T-cell (primary cell): ENCODE measurements around the gene LMNTD2. TPM values are rescaled to one million over a fixed set of nuclear protein-coding genes. Genes with fewer than 3 reads are reported as not detected.

Experiments used
- ATAC-seq, 4 experiments: fragments of 200-7000 bp in 3 of 4; fragments of 150-1000 bp in 1 of 4; cut with Tn5 transposase; replicated peaks in 1 of 4; 1 replicate in 3 of 4; 2 replicates in 1 of 4; pipeline ENCODE4 v1.10.0; 2021; ENCODE audit warnings: moderate library complexity in 3 of 4, mild to moderate bottlenecking in 2 of 4, moderate number of reproducible peaks in 1 of 4
- CTCF ChIA-PET, 2 donors: fragments of 300-600 bp; sonication (Branson Sonifier 250); formaldehyde crosslinking; loops; one replicate each; lab custom pipeline; 2022; ENCODE audit warnings: antibody characterized with exemption in 2 of 2; lab: Charles Lee
- POLR2A ChIA-PET, 2 donors: fragments of 300-600 bp; sonication (Branson Sonifier 250); formaldehyde crosslinking; loops; one replicate each; lab custom pipeline; 2022; ENCODE audit warnings: antibody characterized with exemption in 2 of 2; lab: Charles Lee
- DNase-seq, 35 experiments: peaks; one replicate each; pipeline versions ENCODE4 v3.0.0 to v3.0.0-alpha.2; 2013 to 2023
- H3K27ac ChIP-seq: one replicate; pipeline ENCODE4 v1.5.1; 2013; ENCODE audit warnings: low read length
- H3K27me3 ChIP-seq, 2 experiments: replicated peaks in 1 of 2; 1 replicate in 1 of 2; 2 replicates in 1 of 2; pipeline versions ENCODE4 v1.6.1 to v1.7.0; 2013; ENCODE audit warnings: low read length in 1 of 2, mixed read lengths in 1 of 2; ENCODE audit not compliant: control insufficient read depth in 2 of 2, insufficient read depth in 2 of 2; ENCODE audit errors: extremely low read depth in 1 of 2
- H3K36me3 ChIP-seq, 2 donors: 1 replicate in 1 of 2; 2 replicates in 1 of 2; pipeline versions ENCODE4 v1.6.1 to v1.7.0; 2013; ENCODE audit warnings: low read length in 1 of 2; ENCODE audit not compliant: control insufficient read depth in 2 of 2, insufficient read depth in 1 of 2; ENCODE audit errors: extremely low read depth in 1 of 2
- H3K4me1 ChIP-seq, 2 experiments: 1 replicate in 1 of 2; 2 replicates in 1 of 2; pipeline versions ENCODE4 v1.6.1 to v1.7.0; 2013; ENCODE audit warnings: low read length in 2 of 2, mixed read lengths in 1 of 2; ENCODE audit not compliant: insufficient read depth in 2 of 2, control insufficient read depth in 1 of 2; ENCODE audit errors: extremely low read depth in 1 of 2
- H3K4me3 ChIP-seq, 2 donors: 1 replicate in 1 of 2; 2 replicates in 1 of 2; pipeline versions ENCODE4 v1.5.1 to v1.7.0; 2013; ENCODE audit warnings: mild to moderate bottlenecking in 2 of 2, low read length in 1 of 2, moderate library complexity in 1 of 2; ENCODE audit not compliant: control insufficient read depth in 1 of 2; ENCODE audit errors: extremely low read depth in 1 of 2
- H3K9me3 ChIP-seq: 2 replicates; pipeline ENCODE4 v1.7.0; 2013
- H3K27ac Mint-ChIP-seq, 2 donors: one replicate each; pipeline ENCODE4 v1.8.0; 2020 to 2021; ENCODE audit warnings: mild to moderate bottlenecking in 2 of 2, mixed read lengths in 2 of 2
- H3K27me3 Mint-ChIP-seq, 2 donors: one replicate each; pipeline ENCODE4 v1.8.0; 2021 to 2022; ENCODE audit warnings: mixed read lengths in 2 of 2
- H3K36me3 Mint-ChIP-seq: one replicate; pipeline ENCODE4 v1.8.0; 2021; ENCODE audit warnings: mixed read lengths
- H3K4me1 Mint-ChIP-seq, 3 donors: one replicate each; pipeline ENCODE4 v1.8.0; 2020 to 2022; ENCODE audit warnings: mixed read lengths in 3 of 3, mild to moderate bottlenecking in 1 of 3
- H3K4me3 Mint-ChIP-seq, 3 donors: one replicate each; pipeline ENCODE4 v1.8.0; 2020 to 2022; ENCODE audit warnings: mild to moderate bottlenecking in 3 of 3, mixed read lengths in 3 of 3, moderate library complexity in 3 of 3
- H3K9me3 Mint-ChIP-seq, 3 donors: one replicate each; pipeline ENCODE4 v1.8.0; 2020 to 2022; ENCODE audit warnings: mixed read lengths in 3 of 3
- WGBS: methylation state at CpG from one replicate; pipeline ENCODE4 v1.1.5; 2013; ENCODE audit warnings: missing lambda C conversion rate; ENCODE audit not compliant: insufficient coverage; 5-methylcytosine and 5-hydroxymethylcytosine counted together
- total RNA-seq, 35 experiments: library from RNA in 6 of 35; stranded (reverse) in 6 of 35; fragments of 120-200 nt in 1 of 35; gene quantifications; one replicate each; pipeline versions ENCODE4 v1.2.1 to v1.2.4 and lab custom pipeline; 2013 to 2026

The LMNTD2 gene
- total RNA-seq, 5 donors from 2014 or later (not counting 1 experiment from before 2014, with no cell fraction given) = 5.1 to 13.4 (median 8.8) TPM

DNA sequence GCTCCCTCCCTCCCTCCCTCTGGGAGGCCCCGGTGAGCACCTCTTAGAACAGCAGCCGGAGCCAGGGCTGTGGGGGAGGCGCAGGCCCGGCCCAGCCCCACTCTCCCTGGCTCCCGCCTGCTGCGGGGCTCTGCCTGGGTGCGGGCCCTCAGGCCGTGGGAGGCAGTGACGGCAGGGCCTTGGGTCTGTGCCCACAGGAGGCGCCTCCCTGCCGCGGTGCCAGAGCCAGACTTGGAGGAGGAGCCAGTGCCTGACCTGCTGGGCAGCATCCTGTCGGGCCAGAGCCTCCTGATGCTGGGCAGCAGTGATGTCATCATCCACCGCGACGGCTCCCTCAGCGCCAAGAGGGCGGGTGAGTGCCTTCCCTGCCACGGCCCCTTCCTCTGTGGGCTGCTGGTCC is 45.7 kb upstream of the LMNTD2 start:
- DNase-seq (no peak), ATAC-seq (no peak)
- WGBS = 88% methylated on average over 13 of the region's 19 CpGs
- Histone ChIP-seq H3K36me3 (peaks cover 43 to 92% of the 10 kb centered on the region in 2 donors), H3K27ac (no peak overlapping the region), H3K27me3 (no peaks in the 10 kb centered on the region), H3K9me3 (no peaks in the 10 kb centered on the region), H3K4me1 (no peaks in the 10 kb centered on the region), H3K4me3 (no peak overlapping the region)
- no peaks in the 10 kb centered on the region for H3K9me3 Mint-ChIP-seq
- H3K4me1 Mint-ChIP-seq = peaks cover 0 to 2% (median 0%) of the 10 kb centered on the region in 3 donors
- ChIA-PET POLR2A (no interaction called here), CTCF (no interaction called here)
- H3K36me3 Mint-ChIP-seq = peaks cover 24% of the 10 kb centered on the region
- H3K27me3 Mint-ChIP-seq = no peaks in the 10 kb centered on the region
- no peak overlapping the region for H3K4me3 Mint-ChIP-seq
- H3K27ac Mint-ChIP-seq = no peak overlapping the region

DNA sequence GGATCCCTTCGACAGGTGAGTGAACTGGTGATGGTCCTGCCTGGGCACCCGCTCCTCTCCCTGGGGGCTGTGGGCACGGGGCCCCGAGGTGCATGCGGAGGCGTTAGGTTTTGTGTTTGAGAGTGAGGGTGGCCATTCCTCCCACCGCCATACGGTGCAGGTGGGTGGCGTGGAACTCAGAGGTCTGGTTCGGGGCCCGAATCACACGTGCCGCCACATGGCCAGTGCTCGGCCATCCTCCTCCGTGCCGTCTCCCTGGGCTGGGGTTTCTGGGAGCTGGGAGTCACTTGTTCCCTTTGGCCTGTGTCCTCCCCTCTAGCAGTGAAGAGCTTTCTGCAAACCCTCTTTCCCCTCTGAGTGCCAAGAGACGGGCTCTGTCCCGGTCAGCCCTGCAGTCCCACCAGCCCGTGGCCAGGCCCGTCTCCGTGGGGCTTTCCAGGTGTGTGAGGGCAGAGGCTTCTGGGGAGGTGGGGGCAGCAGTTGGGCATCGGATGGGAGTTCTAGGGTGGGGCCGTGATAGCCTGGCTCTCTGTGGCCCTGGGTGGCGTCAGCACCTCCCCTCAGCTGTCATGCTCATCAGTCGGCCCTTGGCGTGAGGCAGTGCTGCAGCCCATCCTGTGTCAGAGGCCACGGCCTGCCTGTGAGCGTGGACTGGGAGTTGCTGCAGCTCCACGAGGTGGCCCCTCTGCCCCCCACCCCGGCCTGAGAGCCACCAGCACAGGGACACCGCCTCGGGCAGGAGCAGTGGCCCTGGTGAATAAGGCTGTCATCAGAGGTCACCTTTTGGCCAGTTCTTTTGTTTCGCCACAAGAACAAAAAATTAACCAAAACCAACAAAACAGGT is 45.0 kb upstream of the LMNTD2 start:
- Histone ChIP-seq H3K27ac (no peak overlapping the region), H3K27me3 (no peaks in the 10 kb centered on the region), H3K36me3 (peaks cover 45 to 89% of the 10 kb centered on the region in 2 donors), H3K9me3 (no peaks in the 10 kb centered on the region), H3K4me1 (no peaks in the 10 kb centered on the region), H3K4me3 (no peak overlapping the region)
- no peak for ATAC-seq
- Mint-ChIP-seq H3K9me3 (no peaks in the 10 kb centered on the region), H3K4me1 (no peaks in the 10 kb centered on the region), H3K27me3 (no peaks in the 10 kb centered on the region), H3K4me3 (no peak overlapping the region), H3K36me3 (peaks cover 24% of the 10 kb centered on the region), H3K27ac (no peak overlapping the region)
- ChIA-PET CTCF (no interaction called here), POLR2A (no interaction called here)
- no peak for DNase-seq
- WGBS = 95% methylated on average over 21 of the region's 33 CpGs

DNA sequence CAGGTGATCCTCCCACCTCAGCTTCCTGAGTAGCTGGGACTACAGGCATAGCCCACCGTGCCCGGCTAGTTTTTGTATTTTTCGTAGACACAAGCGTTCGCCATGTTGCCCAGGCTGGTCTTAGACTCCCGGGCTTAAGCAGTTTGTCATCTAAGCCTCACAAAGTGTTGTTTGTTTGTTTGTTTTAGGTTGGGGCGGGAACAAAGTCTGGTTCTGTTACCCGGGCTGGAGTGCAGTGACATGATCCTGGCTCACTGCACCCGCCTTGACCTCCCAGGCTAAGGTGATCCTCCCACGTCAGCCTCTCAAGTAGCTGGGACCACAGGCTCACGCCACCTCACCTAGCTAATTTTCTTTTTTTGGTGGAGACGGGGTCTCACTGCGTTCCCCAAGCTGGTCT is 42.6 kb upstream of the LMNTD2 start:
- Mint-ChIP-seq H3K27ac (no peak overlapping the region), H3K4me1 (no peaks in the 10 kb centered on the region), H3K27me3 (no peaks in the 10 kb centered on the region), H3K36me3 (peaks cover 29% of the 10 kb centered on the region), H3K4me3 (no peak overlapping the region), H3K9me3 (no peaks in the 10 kb centered on the region)
- CTCF ChIA-PET = interaction anchor here in 1 of 2 donors (0.6 kb wide), 1 partner anchor 66 kb away, joined by 3 read pairs; the partner anchor contains the start of gene LRRC56
- no peak for ATAC-seq
- no peak overlapping the region for H3K4me3 ChIP-seq
- H3K9me3 ChIP-seq = no peaks in the 10 kb centered on the region
- POLR2A ChIA-PET = no interaction called here
- no peaks in the 10 kb centered on the region for H3K27me3 ChIP-seq
- no peaks in the 10 kb centered on the region for H3K4me1 ChIP-seq
- peaks cover 46 to 84% of the 10 kb centered on the region in 2 donors for H3K36me3 ChIP-seq
- 96% methylated on average over 7 of the region's 13 CpGs for WGBS
- DNase-seq = no peak
- no peak overlapping the region for H3K27ac ChIP-seq

DNA sequence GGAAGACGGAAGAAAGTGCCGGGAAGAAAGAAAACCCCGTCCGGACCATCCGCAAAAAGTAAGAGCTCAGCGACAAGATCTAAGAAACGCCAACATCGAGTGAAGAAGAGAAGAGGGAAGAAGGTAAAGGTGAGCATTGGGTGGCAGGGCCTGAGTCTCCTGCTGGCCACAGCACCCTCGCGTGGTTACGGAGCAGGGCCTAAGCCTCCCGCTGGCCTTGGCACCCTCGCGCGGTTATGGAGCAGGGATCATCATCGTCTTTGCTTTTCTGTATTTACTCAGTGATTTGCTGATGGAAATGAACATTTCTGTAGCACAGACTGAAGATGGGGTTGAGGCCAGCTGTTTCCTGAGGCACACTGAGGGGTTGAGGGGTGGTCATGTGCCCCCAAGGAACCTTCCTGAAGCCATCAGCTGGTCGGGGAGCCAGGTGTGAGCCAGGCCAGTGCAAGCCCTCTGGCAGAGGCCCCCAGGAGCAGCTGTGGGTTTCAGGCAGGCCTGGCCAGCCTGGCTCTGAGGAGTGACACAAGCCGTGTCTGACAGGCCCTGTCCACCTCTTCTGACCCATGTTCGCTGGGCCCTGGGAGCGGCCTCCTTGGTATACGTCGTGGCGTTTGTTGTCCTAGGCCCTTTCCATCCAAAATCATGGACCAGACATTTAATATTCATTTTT is 41.2 kb upstream of the LMNTD2 start:
- Histone ChIP-seq H3K27ac (no peak overlapping the region), H3K4me3 (no peak overlapping the region), H3K36me3 (peaks cover 37 to 81% of the 10 kb centered on the region in 2 donors), H3K27me3 (no peaks in the 10 kb centered on the region), H3K9me3 (no peaks in the 10 kb centered on the region), H3K4me1 (peaks cover 0 to under 1% of the 10 kb centered on the region in 2 experiments)
- no peaks in the 10 kb centered on the region for H3K4me1 Mint-ChIP-seq
- no peak overlapping the region for H3K27ac Mint-ChIP-seq
- 96% methylated on average over 13 of the region's 23 CpGs for WGBS
- DNase-seq (no peak), ATAC-seq (no peak)
- peaks cover 33% of the 10 kb centered on the region for H3K36me3 Mint-ChIP-seq
- CTCF ChIA-PET = interaction anchor here in 1 of 2 donors (0.7 kb wide), 1 partner anchor 1958 kb away, joined by 5 read pairs; no protein-coding TSS in a partner anchor
- POLR2A ChIA-PET = interaction anchor here in 1 of 2 donors (0.7 kb wide), 1 partner anchor 356 kb away, joined by 6 read pairs; no protein-coding TSS in a partner anchor
- no peaks in the 10 kb centered on the region for H3K27me3 Mint-ChIP-seq
- H3K9me3 Mint-ChIP-seq = no peaks in the 10 kb centered on the region
- no peak overlapping the region for H3K4me3 Mint-ChIP-seq

DNA sequence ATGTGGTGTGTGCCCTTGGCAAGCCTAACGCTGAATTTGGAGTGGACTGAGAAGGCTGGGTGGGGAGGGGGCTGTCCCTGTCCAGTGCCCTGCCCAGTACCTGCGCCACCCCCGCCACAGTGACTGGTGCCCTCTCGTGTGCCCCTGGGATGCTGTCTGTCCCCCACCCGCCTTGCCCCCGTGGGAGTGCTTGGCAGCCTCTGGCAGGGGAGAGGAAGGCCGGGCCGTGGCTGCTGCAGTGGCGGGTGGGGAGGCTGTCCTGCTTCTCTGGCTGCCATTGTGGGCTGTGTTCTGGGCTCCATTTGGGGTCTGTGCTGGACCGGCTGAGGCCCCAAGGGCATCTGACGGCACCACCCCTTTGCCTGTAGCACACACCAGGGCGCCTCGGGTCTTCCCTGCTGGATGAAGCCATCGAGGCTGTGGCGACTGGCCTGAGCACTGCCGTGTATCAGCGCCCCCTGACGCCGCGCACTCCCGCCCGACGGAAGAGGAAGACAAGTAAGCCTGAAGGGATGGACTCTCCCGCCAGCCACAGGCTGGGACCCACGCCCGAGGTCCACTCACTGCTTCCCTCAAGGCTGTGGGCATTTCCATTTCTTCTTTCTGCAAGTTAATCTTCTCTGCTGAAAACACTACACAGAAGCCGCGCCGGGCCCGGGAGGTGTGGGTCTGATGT is 37.6 kb upstream of the LMNTD2 start:
- Histone ChIP-seq H3K4me3 (no peak overlapping the region), H3K36me3 (peaks cover 45 to 81% of the 10 kb centered on the region in 2 donors), H3K27ac (no peak overlapping the region), H3K4me1 (peaks cover 0 to 11% of the 10 kb centered on the region in 2 experiments), H3K27me3 (no peaks in the 10 kb centered on the region), H3K9me3 (no peaks in the 10 kb centered on the region)
- Mint-ChIP-seq H3K4me3 (no peak overlapping the region), H3K27me3 (no peaks in the 10 kb centered on the region), H3K9me3 (no peaks in the 10 kb centered on the region), H3K4me1 (peaks cover 0 to 9% (median 8%) of the 10 kb centered on the region in 3 donors), H3K36me3 (peaks cover 25% of the 10 kb centered on the region), H3K27ac (no peak overlapping the region)
- POLR2A ChIA-PET = no interaction called here
- ATAC-seq = no peak
- DNase-seq = no peak
- 96% methylated on average over 22 of the region's 30 CpGs for WGBS
- CTCF ChIA-PET = no interaction called here

DNA sequence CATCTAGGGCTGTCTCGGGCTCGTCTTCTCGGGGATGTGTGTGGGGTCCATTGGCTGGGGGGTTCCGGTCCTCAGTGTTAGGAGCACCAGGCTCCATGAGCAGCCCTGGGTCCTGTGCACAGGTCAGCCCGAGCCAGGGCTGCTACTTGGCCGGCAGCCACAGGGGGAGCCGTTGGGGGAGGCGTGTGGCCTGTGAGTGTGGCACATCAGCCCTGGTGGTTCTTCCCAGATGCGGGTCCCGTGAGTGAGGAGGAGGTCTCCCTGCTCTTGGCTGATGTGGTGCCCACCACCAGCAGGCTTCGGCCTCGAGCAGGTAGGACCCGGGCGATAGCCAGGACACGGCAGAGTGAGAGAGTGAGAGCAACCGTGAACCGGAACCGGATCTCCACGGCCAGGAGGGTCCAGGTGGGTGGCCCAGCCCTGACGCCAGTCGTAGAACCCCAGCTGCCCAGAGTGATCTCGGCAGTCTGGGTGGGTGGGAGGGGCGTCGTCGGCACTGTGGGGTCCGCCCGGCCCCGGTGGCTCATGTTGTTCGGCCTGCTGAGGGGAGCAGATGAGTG is 36.7 kb upstream of the LMNTD2 start:
- peak overlapping the region in 1 of 2 donors; percentile 39 for H3K27ac Mint-ChIP-seq

More for the DNA sequence above, 36.7 kb upstream of the LMNTD2 start:
- H3K27me3 ChIP-seq = no peaks in the 10 kb centered on the region
- WGBS = 95% methylated on average over 21 of the region's 29 CpGs
- H3K36me3 Mint-ChIP-seq = peaks cover 31% of the 10 kb centered on the region
- POLR2A ChIA-PET = no interaction called here
- H3K4me3 ChIP-seq = no peak overlapping the region
- no peaks in the 10 kb centered on the region for H3K27me3 Mint-ChIP-seq
- no peak overlapping the region for H3K27ac ChIP-seq
- no peak overlapping the region for H3K4me3 Mint-ChIP-seq
- peaks cover 48 to 85% of the 10 kb centered on the region in 2 donors for H3K36me3 ChIP-seq
- H3K4me1 ChIP-seq = peaks cover 0 to 11% of the 10 kb centered on the region in 2 experiments
- H3K9me3 Mint-ChIP-seq = no peaks in the 10 kb centered on the region
- CTCF ChIA-PET = no interaction called here
- no peak for DNase-seq
- peaks cover 0 to 9% (median 8%) of the 10 kb centered on the region in 3 donors for H3K4me1 Mint-ChIP-seq
- H3K9me3 ChIP-seq = no peaks in the 10 kb centered on the region
- peak in 2 of 4 experiments; percentile 24 to 28 for ATAC-seq
